T-helper 1 cell (primary cell): Measurements from ENCODE around the gene CLECL1.
"Not testable (repeated sequence)": the region's sequence is repeated elsewhere in the genome, so short reads cannot be mapped to it uniquely, and the experiment has no call there.

Experiments
- DNase-seq, 5 donors: peaks; one replicate each; pipeline ENCODE4 v3.0.0-alpha.2; 2012 to 2020

CLECL1 gene

GRCh38 chr12:9719790-9720189 is 13.1 kb downstream of the CLECL1 start:
- no peak for DNase-seq

- no peak for DNase-seq
Observed at GRCh38 chr12:9718968-9719367, 13.9 kb downstream of the CLECL1 start.

GRCh38 chr12:9717070-9717925 is 15.6 kb downstream of the CLECL1 start:
- no peak for DNase-seq

GRCh38 chr12:9713032-9713558 is 19.8 kb downstream of the CLECL1 start:
- DNase-seq, result not testable (repeated sequence)

GRCh38 chr12:9711664-9712063 is 21.2 kb downstream of the CLECL1 start:
- DNase-seq, result no peak

- DNase-seq, result no peak
Observed at GRCh38 chr12:9710584-9711375, 22.1 kb downstream of the CLECL1 start.

- peak in 1 of 5 donors; percentile 63 for DNase-seq
Observed at GRCh38 chr12:9708853-9709252, 24.0 kb downstream of the CLECL1 start.

- peak; percentile 21 to 79 (median 50) for DNase-seq
Observed at GRCh38 chr12:9707864-9708808, 24.8 kb downstream of the CLECL1 start.

- DNase-seq, result no peak
Observed at GRCh38 chr12:9707356-9707755, 25.5 kb downstream of the CLECL1 start.

- DNase-seq, result no peak
Observed at GRCh38 chr12:9706086-9706685, 26.7 kb downstream of the CLECL1 start.

- DNase-seq, result not testable (repeated sequence)
Observed at GRCh38 chr12:9704561-9704960, 28.3 kb downstream of the CLECL1 start.

- DNase-seq, result peak in 1 of 5 donors; percentile 79
Observed at GRCh38 chr12:9702255-9702654, 30.6 kb downstream of the CLECL1 start.

- DNase-seq, result no peak
Observed at GRCh38 chr12:9701380-9702154, 31.3 kb downstream of the CLECL1 start.

- no peak for DNase-seq
Observed at GRCh38 chr12:9700606-9700956, 32.3 kb downstream of the CLECL1 start.

GRCh38 chr12:9699898-9700605 is 32.8 kb downstream of the CLECL1 start:
- no peak for DNase-seq

- DNase-seq, result no peak
Observed at GRCh38 chr12:9699269-9699897, 33.5 kb downstream of the CLECL1 start.

GRCh38 chr12:9698681-9699080 is 34.2 kb downstream of the CLECL1 start:
- no peak for DNase-seq

- no peak for DNase-seq
Observed at GRCh38 chr12:9697619-9698018, 35.3 kb downstream of the CLECL1 start.

GRCh38 chr12:9695661-9696060 is 37.2 kb downstream of the CLECL1 start:
- not testable (repeated sequence) for DNase-seq

- not testable (repeated sequence) for DNase-seq
Observed at GRCh38 chr12:9695150-9695549, 37.7 kb downstream of the CLECL1 start.
